HEK293 (cell line): ENCODE measurements around the gene FOXM1.
A peak's percentile ranks its signal among the peaks of the same experiment; 100 is the strongest.

ENCODE experiments used
- GLIS1 ChIP-seq: fragments of 450-650 bp; formaldehyde crosslinking; IDR thresholded peaks from 2 replicates; pipeline ENCODE4 v1.5.1; 2016; ENCODE audit warnings: missing biosample characterization, missing genetic modification characterization
- KLF10 ChIP-seq: fragments of 450-650 bp; IDR thresholded peaks from 2 replicates; pipeline ENCODE4 v1.5.1; 2018; ENCODE audit warnings: missing biosample characterization, mild to moderate bottlenecking, missing genetic modification characterization
- KLF7 ChIP-seq: fragments of 450-650 bp; formaldehyde crosslinking; IDR thresholded peaks from 2 replicates; pipeline ENCODE4 v1.5.1; 2016; ENCODE audit warnings: missing biosample characterization, missing genetic modification characterization, borderline replicate concordance
- KLF9 ChIP-seq: fragments of 450-650 bp; formaldehyde crosslinking; IDR thresholded peaks from 2 replicates; pipeline ENCODE4 v1.5.1; 2016; ENCODE audit warnings: missing biosample characterization, missing genetic modification characterization, low read depth
- MYNN ChIP-seq: fragments of 450-650 bp; formaldehyde crosslinking; IDR thresholded peaks from 2 replicates; pipeline ENCODE4 v1.5.1; 2016; ENCODE audit warnings: missing biosample characterization, missing genetic modification characterization, borderline replicate concordance
- OSR2 ChIP-seq: fragments of 450-650 bp; formaldehyde crosslinking; IDR thresholded peaks from 2 replicates; pipeline ENCODE4 v1.5.1; 2016; ENCODE audit warnings: missing biosample characterization, missing genetic modification characterization
- PATZ1 ChIP-seq: fragments of 450-650 bp; formaldehyde crosslinking; IDR thresholded peaks from 2 replicates; pipeline ENCODE4 v1.5.1; 2016; ENCODE audit warnings: missing biosample characterization, missing genetic modification characterization
- PBX3 ChIP-seq: sonication (generic); formaldehyde crosslinking; IDR thresholded peaks from 2 replicates; pipeline ENCODE4 v1.8.1; 2022; ENCODE audit warnings: mild to moderate bottlenecking, moderate library complexity, missing genetic modification reagents
- SP3 ChIP-seq: fragments of 450-650 bp; formaldehyde crosslinking; IDR thresholded peaks from 2 replicates; pipeline ENCODE4 v1.5.1; 2016; ENCODE audit warnings: missing biosample characterization, missing genetic modification characterization
- ZBTB1 ChIP-seq: fragments of 450-650 bp; formaldehyde crosslinking; IDR thresholded peaks from 2 replicates; pipeline ENCODE4 v1.5.1; 2016; ENCODE audit warnings: missing biosample characterization, missing genetic modification characterization
- ZBTB17 ChIP-seq: fragments of 450-650 bp; formaldehyde crosslinking; IDR thresholded peaks from 2 replicates; pipeline ENCODE4 v1.5.1; 2016; ENCODE audit warnings: missing biosample characterization, missing genetic modification characterization
- ZBTB21 ChIP-seq: fragments of 450-650 bp; formaldehyde crosslinking; IDR thresholded peaks from 2 replicates; pipeline ENCODE4 v1.5.1; 2017; ENCODE audit warnings: missing biosample characterization, missing genetic modification characterization
- ZEB2 ChIP-seq: fragments of 450-650 bp; formaldehyde crosslinking; IDR thresholded peaks from 2 replicates; pipeline ENCODE4 v1.5.1; 2016; ENCODE audit warnings: missing biosample characterization, missing genetic modification characterization
- ZNF157 ChIP-seq: fragments of 450-650 bp; formaldehyde crosslinking; IDR thresholded peaks from 2 replicates; pipeline ENCODE4 v1.5.1; 2016; ENCODE audit warnings: missing biosample characterization, missing genetic modification characterization
- ZNF18 ChIP-seq: fragments of 450-650 bp; formaldehyde crosslinking; IDR thresholded peaks from 2 replicates; pipeline ENCODE4 v1.5.1; 2016; ENCODE audit warnings: missing biosample characterization, missing genetic modification characterization
- ZNF184 ChIP-seq: fragments of 450-650 bp; IDR thresholded peaks from 2 replicates; pipeline ENCODE4 v1.5.1; 2018; ENCODE audit warnings: missing biosample characterization, mild to moderate bottlenecking, missing genetic modification characterization
- ZNF354C ChIP-seq: fragments of 450-650 bp; formaldehyde crosslinking; IDR thresholded peaks from 2 replicates; pipeline ENCODE4 v1.5.1; 2016; ENCODE audit warnings: missing biosample characterization, missing genetic modification characterization, low read depth, borderline replicate concordance
- ZNF362 ChIP-seq: fragments of 450-650 bp; formaldehyde crosslinking; IDR thresholded peaks from 2 replicates; pipeline ENCODE4 v1.5.1; 2016; ENCODE audit warnings: missing biosample characterization, missing genetic modification characterization
- ZNF37A ChIP-seq: fragments of 450-650 bp; IDR thresholded peaks from 2 replicates; pipeline ENCODE4 v1.5.1; 2018; ENCODE audit warnings: missing biosample characterization, missing genetic modification characterization
- ZNF433 ChIP-seq: fragments of 450-650 bp; formaldehyde crosslinking; IDR thresholded peaks from 2 replicates; pipeline ENCODE4 v1.5.1; 2016; ENCODE audit warnings: missing biosample characterization, missing genetic modification characterization, low read depth
- ZNF473 ChIP-seq: fragments of 450-650 bp; formaldehyde crosslinking; IDR thresholded peaks from 2 replicates; pipeline ENCODE4 v1.5.1; 2017; ENCODE audit warnings: missing biosample characterization, missing genetic modification characterization
- ZNF621 ChIP-seq: fragments of 450-650 bp; formaldehyde crosslinking; IDR thresholded peaks from 2 replicates; pipeline ENCODE4 v1.5.1; 2017; ENCODE audit warnings: missing biosample characterization, missing genetic modification characterization
- ZNF658 ChIP-seq: fragments of 450-650 bp; formaldehyde crosslinking; IDR thresholded peaks from 2 replicates; pipeline ENCODE4; 2016; ENCODE audit warnings: missing biosample characterization, missing genetic modification characterization
- ZNF785 ChIP-seq: fragments of 450-650 bp; formaldehyde crosslinking; IDR thresholded peaks from 2 replicates; pipeline ENCODE4 v1.5.1; 2016; ENCODE audit warnings: missing biosample characterization, missing genetic modification characterization
- ZSCAN23 ChIP-seq: fragments of 450-650 bp; formaldehyde crosslinking; IDR thresholded peaks from 2 replicates; pipeline ENCODE4 v1.5.1; 2016; ENCODE audit warnings: missing biosample characterization, missing genetic modification characterization
- TF ChIP-seq, protein P1 (sequence below): fragments of 450-650 bp; formaldehyde crosslinking; IDR thresholded peaks from 2 replicates; pipeline ENCODE4 v1.5.1; 2016; ENCODE audit warnings: missing biosample characterization, missing genetic modification characterization
- TF ChIP-seq, protein P2 (sequence below): fragments of 450-650 bp; formaldehyde crosslinking; IDR thresholded peaks from 2 replicates; pipeline ENCODE4 v1.5.1; 2016; ENCODE audit warnings: missing biosample characterization, missing genetic modification characterization
- TF ChIP-seq, protein P3 (sequence below): fragments of 450-650 bp; formaldehyde crosslinking; IDR thresholded peaks from 2 replicates; pipeline ENCODE4 v1.5.1; 2016; ENCODE audit warnings: missing biosample characterization, missing genetic modification characterization, borderline replicate concordance

The FOXM1 gene

GRCh38 chr12:2890388-2891239, 13.6 kb upstream of the FOXM1 start, which contains the start of gene TULP3 (continued):
- TF ChIP-seq ZNF785 (tag by site-specific recombination) (no peak; the same call in 1 of the 2 replicates), PBX3 (CRISPR knock-in tag) (no peak), ZNF157 (no peak), ZNF658 (tag by site-specific recombination) (no peak), GLIS1 (tag by site-specific recombination) (peak; percentile 99), ZSCAN23 (tag by site-specific recombination) (no peak), ZNF184 (tag by site-specific recombination) (no peak), ZNF18 (tag by site-specific recombination) (no peak), ZBTB21 (tag by site-specific recombination) (peak; percentile 52), PATZ1 (tag by site-specific recombination) (peak; percentile 99), ZNF433 (tag by site-specific recombination) (no peak), ZNF354C (tag by site-specific recombination) (no peak), ZNF37A (no peak), KLF10 (tag by site-specific recombination) (no peak), KLF7 (tag by site-specific recombination) (0 out of 2 replicates have a peak, but pooled peaks have one; percentile 10), SP3 (peak; percentile 82), ZNF362 (tag by site-specific recombination) (no peak), ZEB2 (no peak; the same call in none of the 2 replicates), ZBTB17 (tag by site-specific recombination) (0 out of 2 replicates have a peak, but pooled peaks have one; percentile 59), ZNF473 (tag by site-specific recombination) (no peak), OSR2 (tag by site-specific recombination) (no peak; the same call in 1 of the 2 replicates), MYNN (tag by site-specific recombination) (no peak; the same call in 1 of the 2 replicates), ZBTB1 (tag by site-specific recombination) (peak; percentile 95), ZNF621 (no peak), KLF9 (tag by site-specific recombination) (peak; percentile 67)
- TF ChIP-seq, protein P1, sequence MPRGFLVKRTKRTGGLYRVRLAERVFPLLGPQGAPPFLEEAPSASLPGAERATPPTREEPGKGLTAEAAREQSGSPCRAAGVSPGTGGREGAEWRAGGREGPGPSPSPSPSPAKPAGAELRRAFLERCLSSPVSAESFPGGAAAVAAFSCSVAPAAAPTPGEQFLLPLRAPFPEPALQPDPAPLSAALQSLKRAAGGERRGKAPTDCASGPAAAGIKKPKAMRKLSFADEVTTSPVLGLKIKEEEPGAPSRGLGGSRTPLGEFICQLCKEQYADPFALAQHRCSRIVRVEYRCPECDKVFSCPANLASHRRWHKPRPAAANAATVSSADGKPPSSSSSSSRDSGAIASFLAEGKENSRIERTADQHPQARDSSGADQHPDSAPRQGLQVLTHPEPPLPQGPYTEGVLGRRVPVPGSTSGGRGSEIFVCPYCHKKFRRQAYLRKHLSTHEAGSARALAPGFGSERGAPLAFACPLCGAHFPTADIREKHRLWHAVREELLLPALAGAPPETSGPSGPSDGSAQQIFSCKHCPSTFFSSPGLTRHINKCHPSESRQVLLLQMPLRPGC, result peak; percentile 57
- TF ChIP-seq, protein P2, sequence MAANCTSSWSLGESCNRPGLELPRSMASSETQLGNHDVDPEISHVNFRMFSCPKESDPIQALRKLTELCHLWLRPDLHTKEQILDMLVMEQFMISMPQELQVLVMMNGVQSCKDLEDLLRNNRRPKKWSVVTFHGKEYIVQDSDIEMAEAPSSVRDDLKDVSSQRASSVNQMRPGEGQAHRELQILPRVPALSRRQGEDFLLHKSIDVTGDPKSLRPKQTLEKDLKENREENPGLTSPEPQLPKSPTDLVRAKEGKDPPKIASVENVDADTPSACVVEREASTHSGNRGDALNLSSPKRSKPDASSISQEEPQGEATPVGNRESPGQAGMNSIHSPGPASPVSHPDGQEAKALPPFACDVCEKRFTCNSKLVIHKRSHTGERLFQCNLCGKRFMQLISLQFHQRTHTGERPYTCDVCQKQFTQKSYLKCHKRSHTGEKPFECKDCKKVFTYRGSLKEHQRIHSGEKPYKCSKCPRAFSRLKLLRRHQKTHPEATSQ (tag by site-specific recombination), result no peak
- TF ChIP-seq, protein P3, sequence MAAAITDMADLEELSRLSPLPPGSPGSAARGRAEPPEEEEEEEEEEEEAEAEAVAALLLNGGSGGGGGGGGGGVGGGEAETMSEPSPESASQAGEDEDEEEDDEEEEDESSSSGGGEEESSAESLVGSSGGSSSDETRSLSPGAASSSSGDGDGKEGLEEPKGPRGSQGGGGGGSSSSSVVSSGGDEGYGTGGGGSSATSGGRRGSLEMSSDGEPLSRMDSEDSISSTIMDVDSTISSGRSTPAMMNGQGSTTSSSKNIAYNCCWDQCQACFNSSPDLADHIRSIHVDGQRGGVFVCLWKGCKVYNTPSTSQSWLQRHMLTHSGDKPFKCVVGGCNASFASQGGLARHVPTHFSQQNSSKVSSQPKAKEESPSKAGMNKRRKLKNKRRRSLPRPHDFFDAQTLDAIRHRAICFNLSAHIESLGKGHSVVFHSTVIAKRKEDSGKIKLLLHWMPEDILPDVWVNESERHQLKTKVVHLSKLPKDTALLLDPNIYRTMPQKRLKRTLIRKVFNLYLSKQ (tag by site-specific recombination), result no peak
